ENCODE data around the gene TMEM232.

Gene TMEM232

DNA sequence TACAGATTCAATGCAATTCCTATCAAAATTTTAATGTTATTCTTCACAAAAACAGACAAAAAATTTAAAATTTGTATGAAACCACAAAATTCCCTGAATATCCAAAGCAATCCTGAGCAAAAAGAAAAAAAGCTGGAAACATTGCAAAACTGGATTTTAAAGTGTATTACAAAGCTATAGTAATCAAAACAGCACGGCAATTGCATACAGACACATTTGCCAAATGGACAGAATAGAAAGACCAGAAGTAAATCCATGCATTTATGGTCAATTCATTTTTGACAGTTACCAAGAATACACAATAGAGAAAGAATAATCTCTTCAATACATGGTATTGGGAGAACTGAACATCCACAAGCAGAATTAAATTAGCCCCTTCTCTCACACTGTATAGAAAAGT is 110.5 kb downstream of the TMEM232 start:
- TF ChIP-seq, protein P1, sequence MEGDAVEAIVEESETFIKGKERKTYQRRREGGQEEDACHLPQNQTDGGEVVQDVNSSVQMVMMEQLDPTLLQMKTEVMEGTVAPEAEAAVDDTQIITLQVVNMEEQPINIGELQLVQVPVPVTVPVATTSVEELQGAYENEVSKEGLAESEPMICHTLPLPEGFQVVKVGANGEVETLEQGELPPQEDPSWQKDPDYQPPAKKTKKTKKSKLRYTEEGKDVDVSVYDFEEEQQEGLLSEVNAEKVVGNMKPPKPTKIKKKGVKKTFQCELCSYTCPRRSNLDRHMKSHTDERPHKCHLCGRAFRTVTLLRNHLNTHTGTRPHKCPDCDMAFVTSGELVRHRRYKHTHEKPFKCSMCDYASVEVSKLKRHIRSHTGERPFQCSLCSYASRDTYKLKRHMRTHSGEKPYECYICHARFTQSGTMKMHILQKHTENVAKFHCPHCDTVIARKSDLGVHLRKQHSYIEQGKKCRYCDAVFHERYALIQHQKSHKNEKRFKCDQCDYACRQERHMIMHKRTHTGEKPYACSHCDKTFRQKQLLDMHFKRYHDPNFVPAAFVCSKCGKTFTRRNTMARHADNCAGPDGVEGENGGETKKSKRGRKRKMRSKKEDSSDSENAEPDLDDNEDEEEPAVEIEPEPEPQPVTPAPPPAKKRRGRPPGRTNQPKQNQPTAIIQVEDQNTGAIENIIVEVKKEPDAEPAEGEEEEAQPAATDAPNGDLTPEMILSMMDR (IDR thresholded peaks at IDR 0.05; ENCODE audit: extremely low read depth, missing control alignments), result no peak
- DNase-seq (ENCODE audit: low spot score), result no peak

DNA sequence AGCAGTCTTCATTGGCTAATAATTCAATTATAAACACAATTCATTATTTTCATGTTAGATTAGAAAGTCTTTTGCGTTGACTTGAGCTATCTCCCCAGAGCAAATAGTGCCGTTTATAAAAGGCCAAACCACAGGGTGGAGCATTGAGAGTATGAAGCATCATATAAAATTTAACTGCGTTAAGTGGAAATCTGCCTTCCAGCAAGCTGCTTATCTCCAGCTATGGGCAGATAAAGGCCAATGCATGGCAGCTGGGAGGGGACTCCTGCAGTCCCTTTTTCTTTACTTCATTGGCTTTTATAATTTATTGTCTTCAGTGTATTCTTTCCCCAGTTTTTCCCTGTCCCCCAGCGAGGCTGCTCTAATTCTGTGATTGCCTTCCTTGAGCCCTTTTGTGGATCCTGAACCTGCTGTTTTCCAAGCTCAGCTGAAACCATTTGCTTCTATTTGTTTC is 113.7 kb downstream of the TMEM232 start:
- no peak for DNase-seq (ENCODE audit: low spot score)
- TF ChIP-seq, protein P1 (IDR thresholded peaks at IDR 0.05; ENCODE audit: extremely low read depth, missing control alignments), result no peak

DNA sequence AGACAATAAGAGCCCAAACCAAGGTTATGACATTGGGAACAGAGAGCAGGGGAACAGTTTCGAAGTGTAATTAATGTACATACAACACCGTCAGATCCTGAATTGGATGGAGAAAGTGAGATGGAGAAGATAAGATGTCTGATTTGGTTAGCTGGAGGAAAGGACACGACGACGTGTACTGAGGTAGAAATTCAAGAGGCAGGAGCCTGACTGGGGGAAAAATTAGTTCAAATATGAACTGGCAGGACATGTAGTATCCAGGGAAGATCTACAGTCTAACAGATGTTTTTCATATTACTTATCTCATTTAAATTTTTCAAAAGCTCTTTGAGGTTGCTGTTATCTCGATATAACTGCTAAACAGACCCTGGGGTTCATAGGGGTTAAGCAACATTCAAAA is 114.7 kb downstream of the TMEM232 start:
- TF ChIP-seq, protein P1 (IDR thresholded peaks at IDR 0.05; ENCODE audit: extremely low read depth, missing control alignments), result no peak
- no peak for DNase-seq (ENCODE audit: low spot score)

DNA sequence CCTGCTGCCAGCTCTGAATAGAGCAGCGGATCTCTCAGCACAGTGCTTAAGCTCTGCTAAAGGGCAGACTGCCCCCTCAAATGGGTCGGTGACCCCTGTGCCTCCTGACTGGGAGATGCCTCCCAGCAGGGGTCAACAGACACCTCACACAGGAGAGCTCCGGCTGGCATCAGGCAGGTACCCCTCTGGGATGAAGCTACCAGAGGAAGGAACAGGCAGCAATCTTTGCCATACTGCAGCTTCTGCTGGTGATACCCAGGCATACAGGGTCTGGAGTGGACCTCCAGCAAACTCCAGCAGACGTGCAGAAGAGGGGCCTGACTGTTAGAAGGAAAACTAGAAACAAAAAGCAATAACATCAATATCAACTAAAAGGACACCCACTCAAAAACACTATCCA is 131.6 kb downstream of the TMEM232 start:
- DNase-seq (ENCODE audit: low spot score), result no peak
- TF ChIP-seq, protein P1 (IDR thresholded peaks at IDR 0.05; ENCODE audit: extremely low read depth, missing control alignments), result no peak

DNA sequence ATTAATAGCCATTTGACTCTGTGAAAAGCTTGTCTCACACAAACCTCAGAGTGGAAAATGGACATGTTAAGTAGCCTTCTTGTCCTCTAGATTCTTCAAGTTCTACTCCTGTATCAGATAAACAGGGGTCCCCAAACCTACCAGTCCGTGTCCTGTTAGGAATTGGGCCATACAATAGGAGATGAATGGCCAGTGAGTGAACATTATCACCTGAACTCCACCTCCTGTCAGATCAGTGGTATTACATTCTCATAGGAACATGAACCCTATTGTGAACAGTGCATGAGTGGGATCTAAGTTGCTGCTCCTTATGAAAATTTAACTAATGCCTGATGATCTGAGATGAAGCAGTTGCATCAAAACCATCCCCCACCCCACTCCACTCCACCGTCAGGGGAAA is 136.3 kb downstream of the TMEM232 start:
- TF ChIP-seq, protein P1 (IDR thresholded peaks at IDR 0.05; ENCODE audit: extremely low read depth, missing control alignments), result peak; percentile 12
- no peak for DNase-seq (ENCODE audit: low spot score)

DNA sequence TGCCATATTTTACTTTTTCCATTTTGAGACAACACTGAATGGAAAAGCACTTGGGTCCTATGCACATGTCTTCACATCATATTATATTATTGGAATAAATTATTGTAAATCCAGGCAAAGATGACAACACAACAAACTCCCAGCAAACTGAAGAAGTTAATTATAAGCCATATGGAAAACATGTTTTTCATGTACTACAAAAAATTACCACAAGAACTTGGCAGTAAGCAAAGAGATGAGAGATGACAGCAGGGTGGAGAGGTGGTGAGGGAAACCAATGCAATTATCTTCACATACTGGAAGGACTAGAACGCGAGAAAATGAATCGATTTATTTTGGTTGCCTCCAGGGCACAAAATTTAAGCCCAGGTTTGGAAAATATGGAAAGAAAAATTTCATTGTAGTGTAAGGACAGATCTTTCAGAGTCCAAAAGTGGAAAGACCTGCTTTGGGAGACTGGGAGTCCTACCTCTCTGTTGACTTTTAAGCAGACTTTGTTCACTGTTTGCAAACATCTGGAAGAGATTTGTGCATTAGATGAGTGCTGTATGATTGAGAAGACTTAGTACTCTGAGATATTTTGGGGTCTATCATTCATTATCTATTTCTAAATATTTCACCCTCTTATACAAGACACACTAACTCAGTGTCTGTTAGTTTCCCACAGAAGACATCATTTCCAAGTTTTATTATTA is 138.0 kb downstream of the TMEM232 start:
- TF ChIP-seq, protein P1 (IDR thresholded peaks at IDR 0.05; ENCODE audit: extremely low read depth, missing control alignments), result no peak
- no peak for DNase-seq (ENCODE audit: low spot score)

DNA sequence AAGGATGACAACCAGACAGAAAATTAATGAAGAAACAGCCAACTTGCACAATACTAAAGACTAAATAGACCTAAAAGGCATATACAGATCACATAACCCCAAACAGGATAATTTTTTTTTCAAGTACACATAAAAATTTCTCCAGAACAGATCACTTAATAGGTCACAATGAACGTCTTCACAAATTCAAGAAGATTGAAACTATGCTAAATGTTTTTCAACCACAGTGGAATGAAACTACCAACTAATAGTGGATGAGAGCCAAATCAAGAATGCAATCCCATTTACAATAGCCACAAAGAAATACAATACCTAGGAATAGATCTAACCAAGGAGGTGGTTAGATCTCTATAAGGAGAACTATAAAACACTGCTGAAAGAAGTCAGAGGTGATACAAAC is 145.8 kb downstream of the TMEM232 start:
- no peak for DNase-seq (ENCODE audit: low spot score)
- TF ChIP-seq, protein P1 (IDR thresholded peaks at IDR 0.05; ENCODE audit: extremely low read depth, missing control alignments), result no peak
